Astrocyte (in vitro differentiated cells and primary cell): ENCODE data around the gene RALB. TPM values are rescaled to one million over a fixed set of nuclear protein-coding genes. Genes with fewer than 3 reads are reported as not detected.
A peak's percentile ranks its signal among the peaks of the same experiment; 100 is the strongest.

Experiments
- DNase-seq: peaks from one replicate; pipeline ENCODE4 v3.0.0-alpha.2; 2010; ENCODE audit warnings: low read depth
- FAIRE-seq: peaks from 2 replicates; lab custom pipeline; 2011; peaks lifted over from hg19 to GRCh38; lab: Jason Lieb, UNC
- H2AFZ ChIP-seq: 2 replicates; pipeline ENCODE4 v1.6.0; 2012; ENCODE audit warnings: low read depth, low read length, inconsistent platforms
- H3K27ac ChIP-seq: 2 replicates; pipeline ENCODE4 v1.5.1; 2011; ENCODE audit warnings: low read depth, low read length, inconsistent platforms
- H3K27me3 ChIP-seq: 2 replicates; pipeline ENCODE4 v1.6.0; 2011; ENCODE audit warnings: low read length, inconsistent platforms; ENCODE audit not compliant: insufficient read depth
- H3K36me3 ChIP-seq: 2 replicates; pipeline ENCODE4 v1.5.1; 2011; ENCODE audit warnings: low read length, inconsistent platforms; ENCODE audit not compliant: insufficient read depth
- H3K4me1 ChIP-seq: 2 replicates; pipeline ENCODE4 v1.5.1; 2011; ENCODE audit warnings: low read length, inconsistent platforms; ENCODE audit not compliant: insufficient read depth
- H3K4me2 ChIP-seq: 2 replicates; pipeline ENCODE4 v1.6.0; 2012; ENCODE audit warnings: low read length, inconsistent platforms
- H3K4me3 ChIP-seq: 2 replicates; pipeline ENCODE4 v1.5.1; 2011; ENCODE audit warnings: low read depth, mild to moderate bottlenecking, low read length, inconsistent platforms; ENCODE audit not compliant: insufficient read depth
- H3K79me2 ChIP-seq: 2 replicates; pipeline ENCODE4 v1.6.0; 2012; ENCODE audit warnings: mild to moderate bottlenecking, low read length, inconsistent platforms; ENCODE audit not compliant: insufficient read depth
- H3K9ac ChIP-seq: 2 replicates; pipeline ENCODE4 v1.6.0; 2012; ENCODE audit warnings: mild to moderate bottlenecking, low read length, inconsistent platforms
- H3K9me3 ChIP-seq: 2 replicates; pipeline ENCODE4 v1.5.1; 2012; ENCODE audit warnings: low read depth, mild to moderate bottlenecking, low read length, inconsistent platforms; ENCODE audit not compliant: insufficient read depth
- H4K20me1 ChIP-seq: 2 replicates; pipeline ENCODE4 v1.6.0; 2012; ENCODE audit warnings: low read length, inconsistent platforms; ENCODE audit not compliant: insufficient read depth
- H3K27ac Mint-ChIP-seq: one replicate; pipeline ENCODE4 v1.8.0; 2021; ENCODE audit warnings: mild to moderate bottlenecking, mixed read lengths; ENCODE audit not compliant: unreplicated experiment
- H3K27me3 Mint-ChIP-seq: one replicate; pipeline ENCODE4 v1.8.0; 2021; ENCODE audit warnings: low read depth, mixed read lengths; ENCODE audit not compliant: unreplicated experiment
- H3K36me3 Mint-ChIP-seq: one replicate; pipeline ENCODE4 v1.8.0; 2021; ENCODE audit warnings: low read depth, mixed read lengths; ENCODE audit not compliant: unreplicated experiment
- H3K4me1 Mint-ChIP-seq: one replicate; pipeline ENCODE4 v1.8.0; 2021; ENCODE audit warnings: low read depth, mixed read lengths; ENCODE audit not compliant: unreplicated experiment
- H3K4me3 Mint-ChIP-seq: one replicate; pipeline ENCODE4 v1.8.0; 2021; ENCODE audit warnings: mild to moderate bottlenecking, moderate library complexity, mixed read lengths; ENCODE audit not compliant: unreplicated experiment
- H3K9me3 Mint-ChIP-seq: one replicate; pipeline ENCODE4 v1.8.0; 2021; ENCODE audit warnings: mild to moderate bottlenecking, mixed read lengths; ENCODE audit not compliant: unreplicated experiment
- EZH2 ChIP-seq: IDR thresholded peaks from 2 replicates; pipeline ENCODE4 v1.6.1; 2012; ENCODE audit warnings: mild to moderate bottlenecking, low read length, inconsistent platforms; ENCODE audit not compliant: insufficient read depth
- total RNA-seq: library from RNA; stranded (reverse); gene quantifications from 2 replicates; pipeline ENCODE4 v1.2.1, GENCODE V29; 2021
- TF ChIP-seq, protein P1 (sequence below): IDR thresholded peaks from 2 replicates; pipeline ENCODE4 v1.5.1; 2011; ENCODE audit warnings: low read depth, mild to moderate bottlenecking, inconsistent platforms, low read length, moderate library complexity; ENCODE audit not compliant: insufficient read depth

Gene RALB
- total RNA-seq, 1 donor from 2014 or later = 44.5 TPM

- Histone ChIP-seq H3K79me2 (no peaks in the 10 kb centered on the region), H3K9ac (peak overlapping the region; percentile 62), H3K36me3 (no peaks in the 10 kb centered on the region), H3K27me3 (no peaks in the 10 kb centered on the region), H3K4me2 (peak overlapping the region; percentile 76), H4K20me1 (no peaks in the 10 kb centered on the region), H3K27ac (peak overlapping the region; percentile 75), H3K9me3 (no peaks in the 10 kb centered on the region), H2AFZ (peak overlapping the region; percentile 55), H3K4me3 (peak overlapping the region; percentile 38), H3K4me1 (peaks cover 41% of the 10 kb centered on the region)
- DNase-seq (peak; percentile 91), FAIRE-seq (no peak)
- TF ChIP-seq, protein P1, sequence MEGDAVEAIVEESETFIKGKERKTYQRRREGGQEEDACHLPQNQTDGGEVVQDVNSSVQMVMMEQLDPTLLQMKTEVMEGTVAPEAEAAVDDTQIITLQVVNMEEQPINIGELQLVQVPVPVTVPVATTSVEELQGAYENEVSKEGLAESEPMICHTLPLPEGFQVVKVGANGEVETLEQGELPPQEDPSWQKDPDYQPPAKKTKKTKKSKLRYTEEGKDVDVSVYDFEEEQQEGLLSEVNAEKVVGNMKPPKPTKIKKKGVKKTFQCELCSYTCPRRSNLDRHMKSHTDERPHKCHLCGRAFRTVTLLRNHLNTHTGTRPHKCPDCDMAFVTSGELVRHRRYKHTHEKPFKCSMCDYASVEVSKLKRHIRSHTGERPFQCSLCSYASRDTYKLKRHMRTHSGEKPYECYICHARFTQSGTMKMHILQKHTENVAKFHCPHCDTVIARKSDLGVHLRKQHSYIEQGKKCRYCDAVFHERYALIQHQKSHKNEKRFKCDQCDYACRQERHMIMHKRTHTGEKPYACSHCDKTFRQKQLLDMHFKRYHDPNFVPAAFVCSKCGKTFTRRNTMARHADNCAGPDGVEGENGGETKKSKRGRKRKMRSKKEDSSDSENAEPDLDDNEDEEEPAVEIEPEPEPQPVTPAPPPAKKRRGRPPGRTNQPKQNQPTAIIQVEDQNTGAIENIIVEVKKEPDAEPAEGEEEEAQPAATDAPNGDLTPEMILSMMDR = no peak
- TF ChIP-seq EZH2 = no peak
- Mint-ChIP-seq H3K4me1 (peaks cover 34% of the 10 kb centered on the region), H3K36me3 (no peaks in the 10 kb centered on the region), H3K27me3 (peaks cover 7% of the 10 kb centered on the region), H3K9me3 (no peaks in the 10 kb centered on the region), H3K27ac (no peak overlapping the region), H3K4me3 (peak overlapping the region; percentile 45)
These were observed 13.0 kb upstream of the RALB start for GRCh38 chr2:120239488-120240287.

- H3K4me1 Mint-ChIP-seq = peaks cover 34% of the 10 kb centered on the region
- DNase-seq (no peak), FAIRE-seq (no peak)
- H3K9me3 ChIP-seq = no peaks in the 10 kb centered on the region
- no peak for TF ChIP-seq EZH2
- TF ChIP-seq, protein P1 = no peak
- no peak overlapping the region for H3K4me3 ChIP-seq
- peaks cover 41% of the 10 kb centered on the region for H3K4me1 ChIP-seq
- no peak overlapping the region for H3K9ac ChIP-seq
- H3K9me3 Mint-ChIP-seq = no peaks in the 10 kb centered on the region
- no peaks in the 10 kb centered on the region for H3K27me3 ChIP-seq
- H3K79me2 ChIP-seq = no peaks in the 10 kb centered on the region
- no peaks in the 10 kb centered on the region for H3K36me3 ChIP-seq
- peaks cover 4% of the 10 kb centered on the region for H3K27me3 Mint-ChIP-seq
- H3K4me2 ChIP-seq = no peak overlapping the region
- no peak overlapping the region for H3K27ac ChIP-seq
- no peak overlapping the region for H3K4me3 Mint-ChIP-seq
- no peak overlapping the region for H3K27ac Mint-ChIP-seq
- no peaks in the 10 kb centered on the region for H3K36me3 Mint-ChIP-seq
- no peaks in the 10 kb centered on the region for H4K20me1 ChIP-seq
- H2AFZ ChIP-seq = no peak overlapping the region
These were observed 11.7 kb upstream of the RALB start for GRCh38 chr2:120240901-120241429.

DNA sequence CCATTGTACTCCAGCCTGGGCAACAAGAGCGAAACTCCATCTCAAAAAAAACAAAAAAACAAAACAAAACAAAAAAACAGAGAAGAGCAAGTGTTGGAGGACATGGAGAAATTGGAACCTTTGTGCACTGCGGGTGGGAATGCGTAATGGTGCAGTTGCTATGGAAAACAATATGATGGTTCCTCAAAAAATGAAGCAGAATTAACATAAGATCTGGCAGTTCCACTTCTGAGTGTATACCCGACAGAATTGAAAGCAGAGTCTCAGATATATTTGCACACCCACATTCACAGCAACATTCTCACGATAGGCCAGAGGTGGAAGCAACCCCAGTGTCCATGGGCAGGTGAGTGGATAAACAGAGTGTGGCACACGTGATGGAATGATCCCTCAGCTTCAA is 11.0 kb upstream of the RALB start:
- H3K9me3 ChIP-seq = no peaks in the 10 kb centered on the region
- H3K36me3 ChIP-seq = no peaks in the 10 kb centered on the region
- H3K4me3 Mint-ChIP-seq = no peak overlapping the region
- H3K27ac ChIP-seq = no peak overlapping the region
- no peak overlapping the region for H3K9ac ChIP-seq
- H3K27me3 Mint-ChIP-seq = peaks cover 6% of the 10 kb centered on the region
- no peak overlapping the region for H3K4me3 ChIP-seq
- no peaks in the 10 kb centered on the region for H3K36me3 Mint-ChIP-seq
- H3K27me3 ChIP-seq = no peaks in the 10 kb centered on the region
- H4K20me1 ChIP-seq = no peaks in the 10 kb centered on the region
- H3K9me3 Mint-ChIP-seq = no peaks in the 10 kb centered on the region
- TF ChIP-seq, protein P1 = no peak
- no peak for TF ChIP-seq EZH2
- H3K79me2 ChIP-seq = no peaks in the 10 kb centered on the region
- H2AFZ ChIP-seq = no peak overlapping the region
- FAIRE-seq (no peak), DNase-seq (no peak)
- peaks cover 40% of the 10 kb centered on the region for H3K4me1 ChIP-seq
- peaks cover 34% of the 10 kb centered on the region for H3K4me1 Mint-ChIP-seq
- no peak overlapping the region for H3K4me2 ChIP-seq
- no peak overlapping the region for H3K27ac Mint-ChIP-seq
